Caco-2 (cell line): Measurements from ENCODE around the gene KIAA0825. TPM values are rescaled to one million over a fixed set of nuclear protein-coding genes. Genes with fewer than 3 reads are reported as not detected.

Source experiments
- BruUV-seq: library from RNA; stranded (reverse); fragments of 400-500 nt; replicated peaks from 2 replicates; lab custom pipeline; 2021; lab: Mats Ljungman, UMichigan
- CTCF ChIA-PET: fragments of 300-600 bp; sonication (Branson Sonifier 250); formaldehyde crosslinking; loops from one replicate; lab custom pipeline; 2022; ENCODE audit warnings: antibody characterized with exemption; lab: Charles Lee
- POLR2A ChIA-PET: fragments of 300-600 bp; sonication (Branson Sonifier 250); formaldehyde crosslinking; loops from one replicate; lab custom pipeline; 2022; ENCODE audit warnings: antibody characterized with exemption; lab: Charles Lee
- DNase-seq, 2 experiments: peaks; one replicate each; pipeline versions ENCODE4 v3.0.0 to v3.0.0-alpha.2; 2020 to 2022
- H3K27me3 ChIP-seq: replicated peaks from 2 replicates; pipeline ENCODE4 v1.6.0; 2011; ENCODE audit warnings: low read length; ENCODE audit not compliant: control insufficient read depth, insufficient read depth
- H3K36me3 ChIP-seq: 2 replicates; pipeline ENCODE4 v1.5.1; 2011; ENCODE audit warnings: low read length; ENCODE audit not compliant: control insufficient read depth, insufficient read depth
- H3K4me1 ChIP-seq: fragments of 250-450 bp; sonication (Bioruptor Pico); 2 replicates; pipeline ENCODE4 v1.5.1; 2020; ENCODE audit warnings: mild to moderate bottlenecking
- H3K4me3 ChIP-seq: 2 replicates; pipeline ENCODE4 v1.5.1; 2011; ENCODE audit warnings: low read depth, mild to moderate bottlenecking, control low read depth, low read length
- H3K9me3 ChIP-seq: fragments of 250-450 bp; sonication (Bioruptor Pico); 2 replicates; pipeline ENCODE4 v1.5.1; 2020; ENCODE audit warnings: mild to moderate bottlenecking, moderate library complexity
- H3K27ac Mint-ChIP-seq: one replicate; pipeline ENCODE4 v1.8.0; 2022; ENCODE audit warnings: mixed read lengths; ENCODE audit not compliant: unreplicated experiment
- H3K27me3 Mint-ChIP-seq: one replicate; pipeline ENCODE4 v1.8.0; 2022; ENCODE audit warnings: mixed read lengths; ENCODE audit not compliant: insufficient read depth, unreplicated experiment
- H3K36me3 Mint-ChIP-seq: one replicate; pipeline ENCODE4 v1.8.0; 2022; ENCODE audit warnings: mild to moderate bottlenecking, mixed read lengths; ENCODE audit not compliant: insufficient read depth, unreplicated experiment
- H3K4me1 Mint-ChIP-seq: one replicate; pipeline ENCODE4 v1.8.0; 2022; ENCODE audit warnings: low read depth, mixed read lengths; ENCODE audit not compliant: unreplicated experiment
- H3K4me3 Mint-ChIP-seq: one replicate; pipeline ENCODE4 v1.8.0; 2022; ENCODE audit warnings: mild to moderate bottlenecking, moderate library complexity, mixed read lengths; ENCODE audit not compliant: unreplicated experiment
- H3K9me3 Mint-ChIP-seq: one replicate; pipeline ENCODE4 v1.8.0; 2022; ENCODE audit warnings: mixed read lengths; ENCODE audit not compliant: unreplicated experiment
- intact Hi-C: fragments of 100-400 bp; cut with micrococcal nuclease; formaldehyde crosslinking; loops from one replicate; pipeline ENCODE4 v1.10.0; 2022; ENCODE audit not compliant: unreplicated experiment
- total RNA-seq: library from RNA; stranded (reverse); gene quantifications from 2 replicates; pipeline ENCODE4 v1.2.3, GENCODE V29; 2022
- TF ChIP-seq, protein P1 (sequence below), 2 experiments: fragments of 200-600 bp in 1 of 2; IDR thresholded peaks; 1 replicate in 1 of 2; 2 replicates in 1 of 2; pipeline versions ENCODE4 v1.5.1 to v1.8.0; 2011 to 2022; ENCODE audit warnings: antibody characterized with exemption in 1 of 2, control low read depth in 1 of 2, inconsistent platforms in 1 of 2, low read depth in 1 of 2, low read length in 1 of 2, mild to moderate bottlenecking in 1 of 2, moderate library complexity in 1 of 2; ENCODE audit not compliant: insufficient read depth in 1 of 2, severe bottlenecking in 1 of 2, unreplicated experiment in 1 of 2

KIAA0825 gene
- total RNA-seq, 1 experiment from 2014 or later: 0.50 TPM

DNA sequence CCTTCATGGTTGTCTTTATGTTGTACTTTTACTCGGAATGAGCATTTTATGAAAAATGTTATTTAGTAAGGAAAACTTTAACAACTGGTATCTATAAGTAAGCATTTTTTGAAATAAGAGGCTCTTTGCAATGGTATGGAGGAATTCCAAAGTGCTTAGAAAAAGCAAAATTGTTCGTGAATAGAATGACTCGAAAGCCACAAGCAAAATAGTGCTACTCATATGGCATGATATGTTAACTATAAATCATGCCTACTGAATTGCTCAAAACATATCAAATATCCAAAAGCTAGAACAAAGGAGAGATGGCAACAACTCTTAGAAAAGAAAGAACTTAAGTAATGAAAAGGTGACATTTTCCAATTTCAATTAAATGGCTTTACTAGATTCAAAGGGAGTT, 216.3 kb downstream of the KIAA0825 start:
- DNase-seq: no peak

DNA sequence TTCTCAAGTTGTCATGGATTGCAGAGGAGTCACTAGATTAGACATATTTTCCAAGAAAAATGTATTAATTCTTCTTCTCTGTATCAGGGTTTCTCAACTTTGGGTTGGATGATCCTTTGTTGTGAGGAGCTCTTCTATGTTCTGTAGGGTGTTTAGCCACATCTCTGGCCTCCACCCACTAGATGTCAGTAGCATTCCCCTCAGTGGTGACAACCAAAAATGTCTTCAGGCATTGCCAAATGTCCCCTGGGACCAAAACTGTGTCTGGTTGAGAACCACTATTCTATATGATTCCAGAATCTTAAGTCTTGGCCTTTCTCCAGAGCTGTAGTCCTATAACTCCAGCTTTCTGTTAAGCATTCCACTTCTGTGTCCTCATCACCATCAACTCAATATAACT, 220.9 kb downstream of the KIAA0825 start:
- ChIA-PET CTCF (no interaction called here), POLR2A (no interaction called here)
- TF ChIP-seq, protein P1, sequence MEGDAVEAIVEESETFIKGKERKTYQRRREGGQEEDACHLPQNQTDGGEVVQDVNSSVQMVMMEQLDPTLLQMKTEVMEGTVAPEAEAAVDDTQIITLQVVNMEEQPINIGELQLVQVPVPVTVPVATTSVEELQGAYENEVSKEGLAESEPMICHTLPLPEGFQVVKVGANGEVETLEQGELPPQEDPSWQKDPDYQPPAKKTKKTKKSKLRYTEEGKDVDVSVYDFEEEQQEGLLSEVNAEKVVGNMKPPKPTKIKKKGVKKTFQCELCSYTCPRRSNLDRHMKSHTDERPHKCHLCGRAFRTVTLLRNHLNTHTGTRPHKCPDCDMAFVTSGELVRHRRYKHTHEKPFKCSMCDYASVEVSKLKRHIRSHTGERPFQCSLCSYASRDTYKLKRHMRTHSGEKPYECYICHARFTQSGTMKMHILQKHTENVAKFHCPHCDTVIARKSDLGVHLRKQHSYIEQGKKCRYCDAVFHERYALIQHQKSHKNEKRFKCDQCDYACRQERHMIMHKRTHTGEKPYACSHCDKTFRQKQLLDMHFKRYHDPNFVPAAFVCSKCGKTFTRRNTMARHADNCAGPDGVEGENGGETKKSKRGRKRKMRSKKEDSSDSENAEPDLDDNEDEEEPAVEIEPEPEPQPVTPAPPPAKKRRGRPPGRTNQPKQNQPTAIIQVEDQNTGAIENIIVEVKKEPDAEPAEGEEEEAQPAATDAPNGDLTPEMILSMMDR (IDR thresholded peaks at IDR 0.05; ENCODE audit: insufficient read depth in 1 of 2, low read depth in 1 of 2, low read length in 1 of 2, severe bottlenecking in 1 of 2, unreplicated experiment in 1 of 2): no peak

More for the DNA sequence above, 216.3 kb downstream of the KIAA0825 start:
- Mint-ChIP-seq H3K9me3 (peaks cover 11% of the 10 kb centered on the region), H3K4me1 (no peaks in the 10 kb centered on the region), H3K27me3 (peaks cover 7% of the 10 kb centered on the region), H3K27ac (no peak overlapping the region), H3K4me3 (no peak overlapping the region), H3K36me3 (no peaks in the 10 kb centered on the region)
- Histone ChIP-seq H3K4me1 (no peaks in the 10 kb centered on the region), H3K36me3 (no peaks in the 10 kb centered on the region), H3K27me3 (no peaks in the 10 kb centered on the region), H3K4me3 (no peak overlapping the region), H3K9me3 (no peaks in the 10 kb centered on the region)
- POLR2A ChIA-PET: no interaction called here
- TF ChIP-seq, protein P1 (IDR thresholded peaks at IDR 0.05; ENCODE audit: insufficient read depth in 1 of 2, low read depth in 1 of 2, low read length in 1 of 2, severe bottlenecking in 1 of 2, unreplicated experiment in 1 of 2): no peak
- no TSS peak for BruUV-seq
- intact Hi-C loops: no loop called here
- CTCF ChIA-PET: no interaction called here

DNA sequence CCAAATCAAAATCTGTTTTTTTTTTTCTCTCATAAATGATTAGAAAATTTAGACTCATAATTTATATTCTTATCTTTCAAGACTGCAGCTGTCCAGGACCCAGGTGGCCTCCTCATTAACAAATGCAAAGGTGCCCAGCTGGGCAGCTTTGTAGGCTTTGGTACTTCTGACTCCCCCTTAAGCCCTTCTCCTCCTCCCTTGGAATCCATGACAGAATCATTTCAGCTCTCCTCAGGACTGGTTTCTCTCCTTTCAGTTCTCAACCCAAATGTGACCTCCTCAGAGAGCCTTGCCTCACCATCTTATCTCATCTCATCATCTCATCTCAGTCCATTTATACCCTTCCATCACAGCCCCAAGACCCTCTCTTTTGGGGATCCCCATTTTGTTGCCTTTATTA, 221.7 kb downstream of the KIAA0825 start:
- TF ChIP-seq, protein P1 (IDR thresholded peaks at IDR 0.05; ENCODE audit: insufficient read depth in 1 of 2, low read depth in 1 of 2, low read length in 1 of 2, severe bottlenecking in 1 of 2, unreplicated experiment in 1 of 2): no peak
- CTCF ChIA-PET: no interaction called here
- intact Hi-C loops: no loop called here

More for the DNA sequence above, 220.9 kb downstream of the KIAA0825 start:
- DNase-seq: no peak
- Histone ChIP-seq H3K27me3 (no peaks in the 10 kb centered on the region), H3K36me3 (no peaks in the 10 kb centered on the region), H3K9me3 (no peaks in the 10 kb centered on the region), H3K4me3 (no peak overlapping the region), H3K4me1 (no peaks in the 10 kb centered on the region)
- no peak overlapping the region for H3K4me3 Mint-ChIP-seq
- H3K27me3 Mint-ChIP-seq: no peaks in the 10 kb centered on the region
- BruUV-seq: no TSS peak
- peaks cover 11% of the 10 kb centered on the region for H3K9me3 Mint-ChIP-seq
- intact Hi-C loops: no loop called here
- H3K36me3 Mint-ChIP-seq: no peaks in the 10 kb centered on the region
- no peak overlapping the region for H3K27ac Mint-ChIP-seq
- H3K4me1 Mint-ChIP-seq: no peaks in the 10 kb centered on the region

More for the DNA sequence above, 221.7 kb downstream of the KIAA0825 start:
- Histone ChIP-seq H3K4me1 (no peaks in the 10 kb centered on the region), H3K36me3 (no peaks in the 10 kb centered on the region), H3K27me3 (no peaks in the 10 kb centered on the region), H3K9me3 (no peaks in the 10 kb centered on the region), H3K4me3 (no peak overlapping the region)
- no peak for DNase-seq
- no peaks in the 10 kb centered on the region for H3K36me3 Mint-ChIP-seq
- H3K27ac Mint-ChIP-seq: no peak overlapping the region
- H3K4me1 Mint-ChIP-seq: no peaks in the 10 kb centered on the region
- no TSS peak for BruUV-seq
- POLR2A ChIA-PET: no interaction called here
- H3K4me3 Mint-ChIP-seq: no peak overlapping the region
- H3K27me3 Mint-ChIP-seq: no peaks in the 10 kb centered on the region
- peaks cover 11% of the 10 kb centered on the region for H3K9me3 Mint-ChIP-seq
